Activated B cell treated with CpG ODN at 0.5 μM for 24 hours (primary cell): ENCODE measurements around the gene ADGRG4. TPM values are rescaled to one million over a fixed set of nuclear protein-coding genes. Genes with fewer than 3 reads are reported as not detected.

ENCODE experiments used
- ATAC-seq: fragments of 200-7000 bp; cut with Tn5 transposase; one replicate; pipeline ENCODE4 v1.10.0; 2021; ENCODE audit warnings: low read depth, mild to moderate bottlenecking, moderate library complexity
- CTCF ChIA-PET: fragments of 350-600 bp; sonication (Branson Sonifier 250); formaldehyde crosslinking; loops from one replicate; lab custom pipeline; 2021; ENCODE audit warnings: antibody characterized with exemption; lab: Charles Lee
- POLR2A ChIA-PET: fragments of 350-600 bp; sonication (Branson Sonifier 250); formaldehyde crosslinking; loops from one replicate; lab custom pipeline; 2021; ENCODE audit warnings: antibody characterized with exemption; lab: Charles Lee
- DNase-seq: peaks from one replicate; pipeline ENCODE4 v3.0.0; 2022
- H3K27ac Mint-ChIP-seq: one replicate; pipeline ENCODE4 v1.8.0; 2020; ENCODE audit warnings: mixed read lengths
- H3K27me3 Mint-ChIP-seq: one replicate; pipeline ENCODE4 v1.8.0; 2021; ENCODE audit warnings: mixed read lengths
- H3K36me3 Mint-ChIP-seq: one replicate; pipeline ENCODE4 v1.8.0; 2021; ENCODE audit warnings: low read depth, mixed read lengths
- H3K4me1 Mint-ChIP-seq: one replicate; pipeline ENCODE4 v1.8.0; 2021; ENCODE audit warnings: mixed read lengths
- H3K4me3 Mint-ChIP-seq: one replicate; pipeline ENCODE4 v1.8.0; 2020; ENCODE audit warnings: mild to moderate bottlenecking, mixed read lengths
- H3K9me3 Mint-ChIP-seq: one replicate; pipeline ENCODE4 v1.8.0; 2020; ENCODE audit warnings: mixed read lengths
- intact Hi-C: fragments of 100-400 bp; cut with micrococcal nuclease; formaldehyde crosslinking; loops from one replicate; pipeline ENCODE4 v1.15.1; 2024
- total RNA-seq: library from RNA; stranded (reverse); gene quantifications from 2 replicates; pipeline ENCODE4 v1.2.3, GENCODE V29; 2022
- TF ChIP-seq, protein P1 (sequence below): fragments of 200-600 bp; IDR thresholded peaks from one replicate; pipeline ENCODE4 v1.8.0; 2022; ENCODE audit warnings: antibody characterized with exemption, mild to moderate bottlenecking

The ADGRG4 gene
- total RNA-seq, 1 donor from 2014 or later: not detected

DNA sequence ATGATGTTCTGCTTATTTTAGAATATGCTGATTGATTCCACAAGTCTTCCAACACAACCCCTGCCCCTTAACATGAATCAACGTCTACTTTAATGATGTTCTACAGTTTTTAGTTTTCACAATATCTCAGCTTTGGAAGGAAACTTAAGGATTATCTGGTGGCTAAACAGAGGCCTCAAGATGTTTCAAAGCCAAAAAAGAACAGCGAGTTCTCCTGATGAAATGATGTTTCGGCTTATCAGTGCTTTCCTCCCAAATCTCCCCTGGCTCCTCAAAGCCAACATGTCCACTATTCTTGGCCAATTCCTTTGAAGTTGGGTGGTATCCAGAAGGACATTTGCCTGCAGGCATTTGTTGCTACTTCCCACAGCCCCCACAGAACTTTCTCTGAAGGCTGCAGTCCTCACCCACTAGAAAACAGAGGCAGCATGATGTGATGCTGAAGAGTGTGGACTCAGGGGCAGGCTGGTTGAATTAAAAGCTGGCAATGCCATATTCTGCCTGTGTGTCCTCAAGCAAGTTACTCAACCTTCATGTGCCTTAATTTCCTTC lies 87.3 kb downstream of the ADGRG4 start:
- H3K27ac Mint-ChIP-seq: no peak overlapping the region
- peaks cover 2% of the 10 kb centered on the region for H3K27me3 Mint-ChIP-seq
- no peak for DNase-seq
- ChIA-PET POLR2A (no interaction called here), CTCF (no interaction called here)
- ATAC-seq: no peak
- intact Hi-C loops: no loop called here
- H3K36me3 Mint-ChIP-seq: no peaks in the 10 kb centered on the region
- TF ChIP-seq, protein P1, sequence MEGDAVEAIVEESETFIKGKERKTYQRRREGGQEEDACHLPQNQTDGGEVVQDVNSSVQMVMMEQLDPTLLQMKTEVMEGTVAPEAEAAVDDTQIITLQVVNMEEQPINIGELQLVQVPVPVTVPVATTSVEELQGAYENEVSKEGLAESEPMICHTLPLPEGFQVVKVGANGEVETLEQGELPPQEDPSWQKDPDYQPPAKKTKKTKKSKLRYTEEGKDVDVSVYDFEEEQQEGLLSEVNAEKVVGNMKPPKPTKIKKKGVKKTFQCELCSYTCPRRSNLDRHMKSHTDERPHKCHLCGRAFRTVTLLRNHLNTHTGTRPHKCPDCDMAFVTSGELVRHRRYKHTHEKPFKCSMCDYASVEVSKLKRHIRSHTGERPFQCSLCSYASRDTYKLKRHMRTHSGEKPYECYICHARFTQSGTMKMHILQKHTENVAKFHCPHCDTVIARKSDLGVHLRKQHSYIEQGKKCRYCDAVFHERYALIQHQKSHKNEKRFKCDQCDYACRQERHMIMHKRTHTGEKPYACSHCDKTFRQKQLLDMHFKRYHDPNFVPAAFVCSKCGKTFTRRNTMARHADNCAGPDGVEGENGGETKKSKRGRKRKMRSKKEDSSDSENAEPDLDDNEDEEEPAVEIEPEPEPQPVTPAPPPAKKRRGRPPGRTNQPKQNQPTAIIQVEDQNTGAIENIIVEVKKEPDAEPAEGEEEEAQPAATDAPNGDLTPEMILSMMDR: no peak
- H3K4me1 Mint-ChIP-seq: no peaks in the 10 kb centered on the region
- no peaks in the 10 kb centered on the region for H3K9me3 Mint-ChIP-seq
- H3K4me3 Mint-ChIP-seq: no peak overlapping the region

DNA sequence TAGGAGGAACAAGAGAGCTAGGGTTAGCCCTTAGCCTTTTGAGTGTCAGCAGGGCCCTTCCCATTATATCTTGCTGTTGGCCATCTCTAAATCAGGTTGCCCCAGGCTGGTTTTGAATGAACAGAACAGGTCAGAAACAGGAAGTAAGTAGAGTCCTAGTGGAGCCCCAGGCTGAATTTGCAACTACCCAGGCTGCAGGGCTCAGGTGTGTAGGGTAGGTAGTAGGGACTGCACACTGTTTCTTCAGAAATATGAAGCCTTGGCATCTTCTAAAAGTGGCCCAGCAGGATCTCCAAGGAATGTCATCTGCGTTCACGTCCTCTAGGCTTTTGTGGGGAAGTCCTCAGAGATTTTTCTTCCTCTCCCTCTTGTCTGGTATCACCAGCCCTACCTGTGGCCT lies 90.2 kb downstream of the ADGRG4 start:
- ATAC-seq: no peak
- no peak overlapping the region for H3K27ac Mint-ChIP-seq
- H3K27me3 Mint-ChIP-seq: peaks cover 2% of the 10 kb centered on the region
- no peak for DNase-seq
- CTCF ChIA-PET: no interaction called here
- no peaks in the 10 kb centered on the region for H3K9me3 Mint-ChIP-seq
- POLR2A ChIA-PET: no interaction called here
- H3K4me1 Mint-ChIP-seq: no peaks in the 10 kb centered on the region
- intact Hi-C loops: no loop called here
- no peaks in the 10 kb centered on the region for H3K36me3 Mint-ChIP-seq
- H3K4me3 Mint-ChIP-seq: no peak overlapping the region
- TF ChIP-seq, protein P1: no peak

DNA sequence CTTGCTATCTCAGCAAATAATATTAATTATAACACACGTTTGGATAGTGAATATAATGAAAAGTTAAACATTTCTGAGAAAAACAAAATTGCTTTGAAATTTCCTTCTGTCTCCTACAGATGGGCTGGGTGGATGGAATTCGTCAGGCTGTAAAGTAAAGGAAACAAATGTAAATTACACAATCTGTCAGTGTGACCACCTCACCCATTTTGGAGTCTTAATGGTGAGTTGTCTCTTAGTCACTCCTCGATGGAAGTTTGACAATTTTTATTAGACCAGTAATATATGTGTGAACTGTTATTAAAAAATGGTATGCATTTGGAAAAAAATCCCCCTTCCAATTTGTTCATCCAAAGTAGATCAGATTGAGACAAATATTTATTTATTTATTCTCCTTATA lies 94.5 kb downstream of the ADGRG4 start:
- Mint-ChIP-seq H3K4me1 (no peaks in the 10 kb centered on the region), H3K4me3 (no peak overlapping the region), H3K27me3 (no peaks in the 10 kb centered on the region), H3K27ac (no peak overlapping the region), H3K36me3 (no peaks in the 10 kb centered on the region), H3K9me3 (no peaks in the 10 kb centered on the region)
- POLR2A ChIA-PET: no interaction called here
- no peak for DNase-seq
- TF ChIP-seq, protein P1: no peak
- CTCF ChIA-PET: no interaction called here
- intact Hi-C loops: no loop called here
- ATAC-seq: no peak

DNA sequence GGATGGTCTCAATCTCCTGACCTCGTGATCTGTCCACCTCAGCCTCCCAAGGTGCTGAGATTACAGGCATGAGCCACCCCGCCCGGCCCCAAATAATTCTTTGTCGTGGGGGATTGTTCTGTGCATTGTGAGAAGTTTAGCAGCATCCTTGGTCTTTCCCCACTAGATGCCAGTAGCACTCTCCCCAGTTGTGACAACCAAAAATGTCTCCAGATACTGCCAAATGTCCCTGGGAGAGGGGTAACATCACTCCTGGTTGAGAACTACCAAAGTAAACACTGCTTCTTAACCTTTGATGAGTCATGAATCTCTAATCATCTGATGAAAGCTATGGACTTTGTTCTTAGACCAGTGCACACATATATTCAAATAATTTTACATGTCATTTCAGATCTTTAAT lies 96.2 kb downstream of the ADGRG4 start:
- Mint-ChIP-seq H3K27me3 (no peaks in the 10 kb centered on the region), H3K4me3 (no peak overlapping the region), H3K4me1 (no peaks in the 10 kb centered on the region), H3K9me3 (no peaks in the 10 kb centered on the region), H3K27ac (no peak overlapping the region), H3K36me3 (no peaks in the 10 kb centered on the region)
- TF ChIP-seq, protein P1: no peak
- intact Hi-C loops: no loop called here
- ChIA-PET POLR2A (no interaction called here), CTCF (no interaction called here)
- DNase-seq (no peak), ATAC-seq (no peak)

DNA sequence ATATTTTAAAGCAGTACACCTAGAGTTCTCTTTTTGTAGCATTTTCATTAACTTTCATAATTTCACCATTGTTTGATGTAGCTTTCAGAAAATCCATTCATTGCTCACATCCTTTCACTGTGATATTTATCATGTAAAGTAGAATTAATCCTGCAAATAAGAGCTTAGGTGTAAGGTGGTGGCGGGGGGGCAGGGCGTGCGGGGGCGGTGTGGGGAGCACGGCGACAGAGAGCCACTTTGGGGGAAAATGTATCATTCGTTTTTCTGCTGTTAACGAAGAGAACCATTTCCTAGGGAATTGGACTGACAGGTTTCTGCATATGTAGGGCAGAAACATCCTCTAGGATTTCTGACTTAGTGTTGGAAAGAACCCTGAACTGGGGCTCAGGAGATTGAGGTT lies 104.4 kb downstream of the ADGRG4 start:
- Mint-ChIP-seq H3K9me3 (no peaks in the 10 kb centered on the region), H3K4me3 (no peak overlapping the region), H3K4me1 (no peaks in the 10 kb centered on the region), H3K36me3 (no peaks in the 10 kb centered on the region), H3K27ac (no peak overlapping the region), H3K27me3 (no peaks in the 10 kb centered on the region)
- ATAC-seq: no peak
- POLR2A ChIA-PET: no interaction called here
- TF ChIP-seq, protein P1: no peak
- no peak for DNase-seq
- intact Hi-C loops: no loop called here
- CTCF ChIA-PET: no interaction called here
